ENCODE results near the gene LRRC41.

Gene LRRC41

GRCh38 chr1:46285730-46286477 lies 17.5 kb downstream of the LRRC41 start:
- Histone ChIP-seq H3K36me3 (replicated peaks) (peaks cover 41% of the 10 kb centered on the region), H3K27ac (no peak overlapping the region)
- no peak for DNase-seq

GRCh38 chr1:46284597-46285564 lies 18.5 kb downstream of the LRRC41 start:
- H3K27me3 ChIP-seq (replicated peaks): no peaks in the 10 kb centered on the region
- DNase-seq: no peak
- no peak for TF ChIP-seq CTCF (IDR thresholded peaks at IDR 0.05; ENCODE audit: low read depth, low read length, missing control alignments)
- in situ Hi-C loops (cut with HindIII; ENCODE audit: low pct_ligation_motif_present, low sequenced_read_pairs): no loop called here
- H3K4me3 ChIP-seq (ENCODE audit: low read depth, low read length): no peak overlapping the region
- peaks cover 50% of the 10 kb centered on the region for H3K36me3 ChIP-seq (replicated peaks)
- no peak overlapping the region for H3K27ac ChIP-seq

More at GRCh38 chr1:46285730-46286477, 17.5 kb downstream of the LRRC41 start:
- no peak for TF ChIP-seq CTCF (IDR thresholded peaks at IDR 0.05; ENCODE audit: low read depth, low read length, missing control alignments)
- in situ Hi-C loops (cut with HindIII; ENCODE audit: low pct_ligation_motif_present, low sequenced_read_pairs): no loop called here
- Histone ChIP-seq H3K27me3 (replicated peaks) (no peaks in the 10 kb centered on the region), H3K4me3 (ENCODE audit: low read depth, low read length) (no peak overlapping the region)

- H3K36me3 ChIP-seq (replicated peaks): peaks cover 49% of the 10 kb centered on the region
- DNase-seq: no peak
- H3K27ac ChIP-seq: no peak overlapping the region
- in situ Hi-C loops (cut with HindIII; ENCODE audit: low pct_ligation_motif_present, low sequenced_read_pairs): no loop called here
- no peak for TF ChIP-seq CTCF (IDR thresholded peaks at IDR 0.05; ENCODE audit: low read depth, low read length, missing control alignments)
- H3K4me3 ChIP-seq (ENCODE audit: low read depth, low read length): no peak overlapping the region
- no peaks in the 10 kb centered on the region for H3K27me3 ChIP-seq (replicated peaks)
These were observed 19.4 kb downstream of the LRRC41 start for GRCh38 chr1:46284058-46284457.

- DNase-seq: no peak
- Histone ChIP-seq H3K27me3 (replicated peaks) (no peaks in the 10 kb centered on the region), H3K4me3 (ENCODE audit: low read depth, low read length) (no peak overlapping the region), H3K36me3 (replicated peaks) (peaks cover 51% of the 10 kb centered on the region), H3K27ac (no peak overlapping the region)
- in situ Hi-C loops (cut with HindIII; ENCODE audit: low pct_ligation_motif_present, low sequenced_read_pairs): no loop called here
- TF ChIP-seq CTCF (IDR thresholded peaks at IDR 0.05; ENCODE audit: low read depth, low read length, missing control alignments): no peak
These were observed 22.4 kb downstream of the LRRC41 start for GRCh38 chr1:46281021-46281420.

GRCh38 chr1:46280092-46280491 lies 23.3 kb downstream of the LRRC41 start:
- H3K36me3 ChIP-seq (replicated peaks): peaks cover 41% of the 10 kb centered on the region
- no peaks in the 10 kb centered on the region for H3K27me3 ChIP-seq (replicated peaks)
- H3K4me3 ChIP-seq (ENCODE audit: low read depth, low read length): no peak overlapping the region
- TF ChIP-seq CTCF (IDR thresholded peaks at IDR 0.05; ENCODE audit: low read depth, low read length, missing control alignments): no peak
- no peak for DNase-seq
- in situ Hi-C loops (cut with HindIII; ENCODE audit: low pct_ligation_motif_present, low sequenced_read_pairs): no loop called here
- no peak overlapping the region for H3K27ac ChIP-seq
